Lung microvascular endothelial cell (primary cell): ENCODE results near the gene TRERF1. TPM values are rescaled to one million over a fixed set of nuclear protein-coding genes. Genes with fewer than 3 reads are reported as not detected.
"Not testable (repeated sequence)": the region's sequence is repeated elsewhere in the genome, so short reads cannot be mapped to it uniquely, and the experiment has no call there.

ENCODE experiments used
- DNase-seq, 2 donors: peaks; one replicate each; pipeline versions ENCODE4 v3.0.0 to v3.0.0-alpha.2; 2010; ENCODE audit warnings: low read depth in 2 of 2
- total RNA-seq: library from RNA; depleted of rRNA; stranded (reverse); fragments of >200 nt; gene quantifications from 2 replicates; pipeline ENCODE4 v1.2.1, GENCODE V29; 2014

TRERF1 gene
- total RNA-seq, 1 donor from 2014 or later = not detected

DNA sequence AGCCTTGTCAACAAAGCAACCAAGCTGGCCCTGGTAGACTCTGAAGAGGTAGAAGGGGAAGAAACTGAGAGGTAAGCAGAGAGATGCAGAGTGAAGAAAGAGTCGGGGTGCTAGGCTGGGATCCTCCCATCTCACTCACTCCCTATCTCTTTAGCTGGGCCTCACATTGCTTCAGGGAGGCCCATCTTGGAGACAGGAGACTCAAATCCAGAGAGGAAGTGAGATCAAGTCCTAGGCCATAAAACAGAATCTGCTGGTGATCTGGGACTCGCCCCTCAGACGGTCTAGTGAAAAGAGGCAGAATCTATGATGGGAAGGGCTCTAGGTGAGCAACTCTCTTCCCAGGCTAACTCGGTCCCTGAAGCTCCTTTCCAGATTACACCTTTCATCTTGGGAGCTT, 256.3 kb downstream of the TRERF1 start:
- DNase-seq = no peak

DNA sequence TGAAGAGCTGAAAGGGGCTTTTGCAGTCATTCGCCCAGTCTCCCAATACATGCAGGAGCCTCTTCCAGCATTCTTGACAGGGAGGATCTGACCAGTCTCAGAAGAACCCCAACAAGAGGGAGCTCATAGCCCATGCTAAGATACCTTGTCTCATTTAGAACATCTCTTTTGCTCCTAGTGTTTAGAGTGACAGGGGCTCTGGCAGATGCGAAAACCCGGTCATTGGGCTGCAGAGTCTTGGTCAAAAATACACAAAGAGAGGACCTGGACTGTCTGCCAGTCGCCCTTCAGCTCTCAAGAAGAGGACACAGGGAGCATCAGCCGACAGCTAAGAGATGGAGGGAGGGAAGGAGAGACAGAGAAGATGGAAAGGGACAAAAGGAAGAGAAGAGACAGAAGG, 257.7 kb downstream of the TRERF1 start:
- DNase-seq = no peak

DNA sequence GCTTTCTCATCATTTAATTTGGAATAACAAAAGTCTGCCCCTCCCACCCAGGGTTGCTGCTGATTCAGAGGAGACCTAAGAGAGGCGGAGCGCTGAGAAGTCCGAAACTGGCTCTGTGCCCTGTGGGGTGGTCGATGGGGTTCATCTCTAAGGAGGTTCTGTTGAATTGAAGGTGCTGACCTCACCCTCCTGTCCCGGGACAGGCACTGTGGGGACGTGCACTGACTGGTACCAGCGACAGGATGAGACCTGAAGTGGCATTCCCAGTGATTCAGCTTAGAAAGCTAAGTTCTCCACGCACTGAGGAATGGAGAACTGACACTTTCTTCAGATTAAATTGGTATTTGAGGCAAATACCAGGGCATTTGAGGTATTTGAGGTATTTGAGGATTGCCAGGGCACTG, 258.2 kb downstream of the TRERF1 start:
- no peak for DNase-seq

DNA sequence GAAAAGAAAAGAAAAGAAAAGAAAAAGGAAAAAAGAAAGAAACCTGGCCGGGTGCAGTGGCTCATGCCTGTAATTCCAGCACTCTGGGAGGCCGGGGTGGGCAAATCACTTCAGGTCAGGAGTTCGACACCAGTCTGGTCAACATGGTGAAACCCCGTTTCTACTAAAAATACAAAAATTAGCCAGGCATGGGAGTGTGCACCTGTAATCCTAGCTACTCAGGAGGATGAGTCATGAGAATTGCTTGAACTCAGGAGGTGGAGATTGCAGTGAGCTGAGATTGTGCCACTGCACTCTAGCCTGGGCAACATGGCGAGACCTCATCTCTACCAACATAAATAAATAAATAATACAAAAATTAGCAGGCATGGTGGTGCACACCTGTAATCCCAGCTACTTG, 259.3 kb downstream of the TRERF1 start:
- not testable (repeated sequence) for DNase-seq

DNA sequence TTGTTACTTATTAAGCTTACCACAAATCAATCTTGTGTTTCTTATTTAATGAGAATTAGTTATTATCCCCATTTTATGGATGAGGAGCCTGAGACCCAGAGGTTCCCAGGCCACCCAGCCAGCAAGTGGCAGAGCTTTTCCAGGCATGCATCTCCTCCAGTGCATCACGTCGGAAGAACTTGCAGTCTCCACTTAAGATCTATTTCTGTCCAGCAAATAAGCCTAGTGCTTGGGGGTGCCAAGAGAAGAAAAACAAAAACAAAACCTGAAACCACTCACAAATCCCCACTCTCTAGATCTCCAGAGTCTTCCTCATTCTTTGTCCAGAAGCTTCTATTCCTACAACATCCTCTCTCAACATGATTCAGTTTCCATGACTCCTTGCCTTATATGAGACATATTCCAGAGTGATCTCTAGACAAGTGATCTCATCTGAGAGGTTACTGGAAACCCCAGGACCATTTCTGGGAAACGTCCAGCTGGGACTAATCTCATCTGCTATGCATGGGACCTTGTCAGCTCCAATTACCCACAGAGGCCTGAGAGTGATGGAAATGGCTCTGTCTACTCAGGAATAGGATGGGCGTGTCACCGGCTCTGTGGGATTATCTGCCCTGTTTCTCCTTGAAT, 261.1 kb downstream of the TRERF1 start:
- no peak for DNase-seq

DNA sequence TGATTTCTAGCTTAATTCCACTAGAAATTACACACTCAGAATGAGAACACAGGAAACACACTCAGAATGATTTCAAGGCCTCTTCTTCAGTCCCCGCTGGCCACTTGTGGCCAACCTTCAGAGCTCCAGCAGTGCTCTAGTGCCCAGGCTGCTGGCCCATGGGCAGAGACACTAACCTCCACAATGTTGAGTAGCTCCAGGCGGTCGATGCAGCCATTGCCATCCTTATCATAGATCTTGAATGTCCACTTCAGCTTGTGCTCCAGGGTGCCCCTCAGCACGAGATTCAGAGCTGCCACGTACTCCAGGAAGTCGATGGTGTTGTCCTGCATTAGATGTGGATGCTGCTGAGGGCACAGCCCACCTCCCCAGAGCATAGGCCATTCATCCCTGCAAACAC, 263.3 kb downstream of the TRERF1 start:
- DNase-seq = no peak

DNA sequence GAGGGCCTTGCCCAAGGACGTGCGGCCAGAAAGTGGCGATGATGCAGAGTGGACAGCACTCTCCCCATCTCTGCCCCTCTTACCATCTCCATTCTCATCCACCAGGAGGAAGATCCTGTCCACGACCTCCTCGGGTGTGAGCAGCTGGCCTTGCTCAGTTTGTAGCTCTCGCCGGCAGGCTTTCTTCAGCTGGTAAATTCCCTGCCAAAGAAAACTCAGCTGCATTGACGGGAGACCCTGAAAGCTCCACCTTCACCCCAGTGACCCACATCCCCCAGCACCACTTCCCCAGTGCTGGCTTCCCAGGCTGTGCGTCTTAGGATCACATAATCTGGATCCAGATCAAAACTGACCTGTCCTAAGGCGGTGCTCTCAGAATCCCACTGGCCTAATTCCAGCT, 266.1 kb downstream of the TRERF1 start:
- no peak for DNase-seq

DNA sequence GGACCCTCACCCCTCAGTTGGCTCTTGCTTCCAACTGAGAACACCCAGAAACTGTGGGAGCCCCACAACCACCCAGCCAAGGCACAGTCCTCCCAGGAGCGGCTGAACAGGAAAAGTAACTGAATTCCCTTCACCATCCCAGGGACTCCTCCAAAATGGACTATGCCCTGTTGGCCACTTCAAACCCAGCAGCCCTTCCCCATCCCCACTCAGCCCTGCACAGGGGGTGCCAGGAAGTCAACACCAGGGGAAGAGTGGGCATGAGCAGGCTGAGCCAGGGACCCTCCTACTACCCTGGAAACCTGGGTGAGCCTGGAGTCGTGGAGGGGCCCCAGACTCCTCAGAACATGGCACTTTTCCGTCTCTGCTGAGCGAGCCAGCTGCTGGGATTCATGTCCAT, 267.3 kb downstream of the TRERF1 start:
- DNase-seq = no peak

DNA sequence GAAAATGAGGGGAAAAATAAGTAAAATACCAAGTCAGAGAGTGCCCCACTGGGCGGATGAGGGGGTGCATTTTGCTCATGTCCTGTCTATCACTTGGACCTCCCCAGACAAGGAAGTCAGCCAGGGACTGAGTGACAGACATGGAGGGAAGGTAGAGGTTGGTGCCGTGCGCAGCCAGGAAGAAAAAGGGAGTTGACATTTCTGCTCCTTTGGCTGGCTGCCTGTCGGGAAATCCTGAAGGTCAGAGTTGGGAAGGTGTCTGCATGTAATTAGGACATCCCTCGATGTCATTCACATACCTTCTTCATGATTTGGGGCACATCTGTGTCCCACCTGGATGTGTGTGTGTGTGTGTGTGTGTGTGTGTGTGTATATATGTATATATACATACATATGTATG, 269.6 kb downstream of the TRERF1 start:
- DNase-seq = no peak

DNA sequence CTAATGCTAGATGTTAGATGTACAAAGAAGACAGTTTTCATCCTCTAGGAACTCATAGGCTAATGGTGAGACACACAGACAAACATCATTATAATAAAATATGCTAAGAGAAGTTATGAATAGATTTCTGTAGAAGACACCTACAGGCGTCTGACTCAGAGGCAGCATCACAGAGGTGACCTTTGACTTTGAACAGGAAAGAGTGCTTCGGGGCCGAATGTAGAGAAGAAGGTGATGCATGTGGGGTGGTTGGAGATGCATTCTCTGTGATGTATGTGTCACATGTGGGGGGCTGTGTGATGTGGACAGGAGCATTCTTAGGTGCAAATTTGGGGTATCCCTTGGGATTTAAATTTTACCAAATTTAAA, 271.8 kb downstream of the TRERF1 start:
- no peak for DNase-seq

DNA sequence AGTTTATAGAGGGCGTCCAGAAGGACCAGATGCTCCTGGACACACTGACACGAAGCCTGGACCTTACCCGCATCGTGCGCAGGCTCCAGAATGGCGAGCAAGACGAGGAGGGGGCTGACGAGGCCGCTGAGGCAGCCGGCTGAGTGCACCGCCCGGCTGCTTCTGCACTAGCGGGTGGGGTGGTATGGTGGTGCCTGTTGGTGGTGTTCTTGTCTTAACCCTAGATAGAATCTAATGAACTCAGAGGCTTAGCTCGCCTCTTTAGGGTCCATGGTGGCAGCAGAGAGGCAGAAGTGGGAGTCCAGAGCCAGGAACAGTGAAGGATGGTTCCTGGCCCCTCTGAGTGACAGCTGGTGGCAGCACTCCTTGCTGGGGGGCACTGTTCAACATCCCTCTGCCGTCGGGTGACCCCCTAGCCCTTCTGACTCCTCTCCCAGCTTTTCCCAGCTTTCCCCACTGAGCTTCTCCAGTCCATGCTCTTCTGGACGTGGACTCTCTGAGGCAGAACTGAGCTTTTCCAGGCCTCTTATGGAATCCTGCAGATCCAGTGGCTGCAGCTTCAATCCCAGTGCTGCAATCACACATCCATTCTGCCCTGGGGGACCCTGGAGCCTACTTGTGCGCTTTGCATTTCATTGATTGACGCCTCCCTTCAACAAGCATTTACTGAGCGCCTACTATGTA, 272.3 kb downstream of the TRERF1 start:
- DNase-seq = no peak

DNA sequence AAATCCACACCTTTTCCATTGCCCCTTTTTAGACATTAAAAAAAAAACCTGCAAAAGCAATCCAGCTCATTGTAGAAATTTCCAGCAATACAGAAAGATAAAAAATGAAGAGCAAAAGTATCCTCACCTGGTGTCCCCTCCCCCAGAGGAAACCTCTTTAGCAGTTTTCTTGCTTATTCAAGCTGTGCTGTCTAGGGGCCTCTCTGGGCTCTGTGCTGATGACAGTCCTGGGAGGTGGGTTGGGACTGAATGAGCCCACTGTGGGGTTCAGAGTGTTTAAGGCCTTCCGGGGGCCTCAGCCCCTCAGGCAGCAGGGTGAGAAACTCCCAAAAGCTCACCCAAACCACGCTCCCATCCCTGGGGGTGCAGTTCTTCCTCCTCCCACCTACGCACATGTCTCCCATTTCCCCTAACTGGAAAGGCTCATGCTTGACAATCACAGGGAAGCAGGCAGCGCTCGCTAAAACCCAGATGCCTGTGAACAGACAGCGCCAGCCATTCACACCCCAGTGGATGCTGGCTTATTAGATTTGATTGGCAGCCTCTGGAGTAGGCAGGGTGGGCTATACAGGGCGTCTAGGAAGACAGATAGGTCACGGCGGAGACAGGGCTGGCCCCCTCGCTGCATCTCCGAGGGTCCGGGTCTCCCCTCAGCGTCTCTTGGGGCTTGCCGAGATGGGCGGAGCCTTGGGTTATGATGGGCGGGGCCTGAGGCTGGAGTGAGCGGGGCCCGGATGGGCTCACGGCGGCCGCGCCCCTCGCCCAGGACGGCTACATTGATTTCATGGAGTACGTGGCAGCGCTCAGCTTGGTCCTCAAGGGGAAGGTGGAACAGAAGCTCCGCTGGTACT, 274.0 kb downstream of the TRERF1 start:
- DNase-seq = no peak

DNA sequence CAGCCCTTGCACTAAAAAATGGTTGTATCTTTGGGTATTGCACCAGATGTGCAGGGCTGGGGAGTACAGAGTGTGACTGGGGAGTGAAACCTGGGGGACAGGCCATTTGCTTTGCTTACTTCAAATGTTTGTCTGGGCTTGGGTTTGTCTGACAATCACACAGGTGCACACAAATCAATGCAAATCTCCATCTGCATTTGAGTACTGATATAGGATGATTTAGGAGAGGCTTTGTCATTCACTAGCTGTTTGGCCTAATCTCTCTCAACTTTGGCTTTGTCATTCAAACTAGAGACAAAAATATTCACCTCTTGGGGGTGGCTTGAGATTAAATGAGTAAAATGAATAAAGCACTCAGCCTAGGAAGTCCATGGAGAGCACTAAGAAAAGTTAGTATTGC, 274.7 kb downstream of the TRERF1 start:
- no peak for DNase-seq

DNA sequence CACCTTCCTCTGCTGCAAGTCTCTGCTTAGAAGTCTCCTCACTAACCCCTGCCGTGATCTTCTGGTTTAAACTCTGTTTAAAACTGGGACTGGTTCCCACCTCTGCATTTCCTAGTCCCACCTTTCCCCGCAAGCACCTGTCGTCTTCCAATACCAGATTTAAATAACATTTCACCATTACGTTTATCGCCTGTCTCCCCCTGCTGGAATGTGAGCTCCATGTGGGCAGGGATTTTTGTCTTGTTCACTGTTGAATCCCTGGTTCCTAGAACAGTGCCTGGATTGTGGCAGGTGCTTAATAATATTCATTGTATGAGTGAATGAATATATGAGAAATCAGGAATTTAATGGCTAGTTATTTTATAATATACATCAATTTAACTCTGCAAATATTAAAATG, 275.9 kb downstream of the TRERF1 start:
- DNase-seq = peak; percentile 15 to 20

Other genes with a start within 250 kb of the TRERF1 start
- gene MRPS10, start 234.1 kb downstream of the TRERF1 start, total RNA-seq = 31.0 and 37.9 TPM in 2 replicates
- gene UBR2, start 112.1 kb upstream of the TRERF1 start, total RNA-seq = 17.4 and 23.2 TPM in 2 replicates